Measurements from ENCODE around the gene LSMEM2. TPM values are rescaled to one million over a fixed set of nuclear protein-coding genes. Genes with fewer than 3 reads are reported as not detected.
"Not testable (repeated sequence)": the region's sequence is repeated elsewhere in the genome, so short reads cannot be mapped to it uniquely, and the experiment has no call there.

Gene LSMEM2
- total RNA-seq, 3 donors from 2014 or later (not counting 1 experiment from before 2014, with no cell fraction given): not detected

DNA sequence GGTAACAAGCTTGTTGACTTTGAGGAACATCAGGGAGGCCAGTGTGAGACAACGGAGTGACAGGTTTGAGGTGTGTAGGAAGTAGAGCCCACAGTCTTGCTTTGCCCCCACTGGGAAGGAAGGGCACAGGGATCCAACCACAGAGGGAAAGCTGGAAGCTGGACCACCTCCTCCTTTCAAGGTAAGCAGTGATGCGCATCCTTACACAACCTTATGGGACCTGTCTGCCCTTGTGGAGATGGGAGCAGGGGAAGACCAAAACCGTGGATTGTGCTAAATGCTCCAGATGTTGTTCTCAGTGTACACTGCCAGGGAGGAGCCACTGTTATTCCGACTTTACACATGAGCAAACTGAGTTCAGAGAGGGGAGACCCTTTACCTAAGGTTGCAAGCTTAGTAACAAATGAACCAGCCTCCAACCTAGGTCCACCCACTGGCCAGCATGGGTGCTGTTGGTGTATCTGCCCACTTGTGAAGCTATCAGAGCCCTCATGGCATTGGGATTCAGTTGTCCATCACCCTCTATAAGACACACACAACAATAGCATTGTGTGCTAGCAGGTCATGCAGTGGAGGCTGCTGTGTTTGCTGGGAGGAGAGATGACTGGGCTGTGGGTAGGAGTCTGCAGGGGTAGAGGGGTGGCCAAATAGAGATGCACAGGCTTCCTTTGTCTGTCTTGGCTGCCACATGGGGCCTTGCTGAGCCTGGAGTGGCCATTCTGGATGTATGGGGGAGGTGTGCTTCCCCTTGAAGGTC is 586 bp upstream of the LSMEM2 start:
- no peak overlapping the region for H3K4me3 ChIP-seq (ENCODE audit: low read length)

DNA sequence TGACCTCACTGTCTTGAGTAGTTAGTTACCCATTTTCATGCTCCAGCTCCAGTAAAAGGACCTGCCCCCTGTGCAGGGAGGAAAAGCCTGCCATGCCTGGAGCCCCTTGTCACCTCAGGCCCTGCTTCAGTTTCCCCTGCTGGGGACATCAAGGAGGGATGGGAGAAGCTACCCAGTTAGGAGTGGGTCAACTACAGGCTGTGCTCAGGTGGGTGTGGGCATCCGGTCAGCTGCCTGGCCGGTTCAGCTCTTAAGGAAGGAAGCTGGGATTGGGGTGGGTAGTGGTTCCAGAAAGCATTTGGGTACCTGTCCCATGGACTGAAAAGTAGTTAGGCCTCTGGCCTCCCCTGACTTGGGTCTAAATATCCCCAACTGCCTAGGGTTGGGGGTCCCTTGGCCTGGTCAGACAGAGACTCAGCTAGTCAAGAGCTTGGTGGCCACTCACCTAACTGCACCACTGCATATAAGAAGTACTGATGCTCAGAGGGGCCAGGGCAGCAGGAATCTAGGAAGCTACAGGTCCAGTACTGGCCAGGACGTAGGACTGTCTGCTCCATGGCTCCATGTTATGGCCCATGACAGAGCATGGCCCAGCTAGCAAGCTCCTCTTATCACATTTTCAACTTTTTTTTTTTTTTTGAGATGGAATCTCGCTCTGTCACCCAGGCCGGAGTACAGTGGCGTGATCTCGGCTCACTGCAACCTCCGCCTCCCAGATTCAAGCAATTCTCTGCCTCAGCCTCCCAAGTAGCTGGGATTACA is 549 bp downstream of the LSMEM2 start:
- 91% methylated on average over 7 of the region's 8 CpGs for WGBS (ENCODE audit: insufficient coverage)

More for the DNA sequence above, 586 bp upstream of the LSMEM2 start:
- Histone ChIP-seq H3K27ac (ENCODE audit: low read length) (no peak overlapping the region), H3K27me3 (ENCODE audit: control insufficient read depth, insufficient read depth, low read length) (peaks cover 35% of the 10 kb centered on the region), H3K9me3 (ENCODE audit: control insufficient read depth, insufficient read depth, low read length) (no peaks in the 10 kb centered on the region), H3K36me3 (ENCODE audit: control insufficient read depth, insufficient read depth, low read length) (no peaks in the 10 kb centered on the region), H3K4me1 (ENCODE audit: control insufficient read depth, insufficient read depth, low read length) (peaks cover 27% of the 10 kb centered on the region)
- DNase-seq: no peak
- Mint-ChIP-seq H3K9me3 (no peaks in the 10 kb centered on the region), H3K4me1 (peaks cover 5 to 20% of the 10 kb centered on the region in 2 donors), H3K27me3 (ENCODE audit: low read depth in 2 of 2) (peaks cover 7 to 27% of the 10 kb centered on the region in 2 donors), H3K36me3 (no peaks in the 10 kb centered on the region), H3K27ac (no peak overlapping the region), H3K4me3 (no peak overlapping the region)
- intact Hi-C loops (cut with micrococcal nuclease): no loop called here
- WGBS (ENCODE audit: insufficient coverage): 86% methylated on average over 4 of the region's 4 CpGs
- ATAC-seq: no peak
- TF ChIP-seq, protein P1, sequence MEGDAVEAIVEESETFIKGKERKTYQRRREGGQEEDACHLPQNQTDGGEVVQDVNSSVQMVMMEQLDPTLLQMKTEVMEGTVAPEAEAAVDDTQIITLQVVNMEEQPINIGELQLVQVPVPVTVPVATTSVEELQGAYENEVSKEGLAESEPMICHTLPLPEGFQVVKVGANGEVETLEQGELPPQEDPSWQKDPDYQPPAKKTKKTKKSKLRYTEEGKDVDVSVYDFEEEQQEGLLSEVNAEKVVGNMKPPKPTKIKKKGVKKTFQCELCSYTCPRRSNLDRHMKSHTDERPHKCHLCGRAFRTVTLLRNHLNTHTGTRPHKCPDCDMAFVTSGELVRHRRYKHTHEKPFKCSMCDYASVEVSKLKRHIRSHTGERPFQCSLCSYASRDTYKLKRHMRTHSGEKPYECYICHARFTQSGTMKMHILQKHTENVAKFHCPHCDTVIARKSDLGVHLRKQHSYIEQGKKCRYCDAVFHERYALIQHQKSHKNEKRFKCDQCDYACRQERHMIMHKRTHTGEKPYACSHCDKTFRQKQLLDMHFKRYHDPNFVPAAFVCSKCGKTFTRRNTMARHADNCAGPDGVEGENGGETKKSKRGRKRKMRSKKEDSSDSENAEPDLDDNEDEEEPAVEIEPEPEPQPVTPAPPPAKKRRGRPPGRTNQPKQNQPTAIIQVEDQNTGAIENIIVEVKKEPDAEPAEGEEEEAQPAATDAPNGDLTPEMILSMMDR (IDR thresholded peaks at IDR 0.05): no peak

DNA sequence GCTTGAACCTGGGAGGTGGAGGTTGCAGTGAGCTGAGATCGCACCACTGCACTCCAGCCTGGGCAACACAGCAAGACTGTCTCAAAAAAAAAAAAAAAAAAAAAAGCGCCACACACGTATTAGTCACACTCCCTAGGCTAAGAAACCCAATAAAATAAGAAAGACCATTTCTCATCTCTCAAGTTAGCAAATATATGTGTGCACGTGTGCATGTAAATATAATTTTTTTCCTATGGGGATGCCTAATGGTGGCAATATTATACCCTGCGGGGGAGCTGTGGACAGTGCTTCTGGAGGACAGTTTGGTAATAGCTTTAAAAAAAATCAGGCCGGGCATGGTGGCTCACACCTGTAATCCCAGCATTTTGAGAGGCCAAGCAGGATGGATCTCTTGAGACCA is 5.2 kb downstream of the LSMEM2 start:
- H3K4me3 Mint-ChIP-seq; H3K4me1 Mint-ChIP-seq; H3K27me3 ChIP-seq (ENCODE audit: control insufficient read depth, insufficient read depth, low read length); H3K4me3 ChIP-seq (ENCODE audit: low read length); H3K27ac ChIP-seq (ENCODE audit: low read length); H3K27ac Mint-ChIP-seq; H3K4me1 ChIP-seq (ENCODE audit: control insufficient read depth, insufficient read depth, low read length); H3K36me3 Mint-ChIP-seq; DNase-seq; H3K9me3 Mint-ChIP-seq; intact Hi-C loops (cut with micrococcal nuclease); ATAC-seq; H3K27me3 Mint-ChIP-seq (ENCODE audit: low read depth in 2 of 2); H3K9me3 ChIP-seq (ENCODE audit: control insufficient read depth, insufficient read depth, low read length): not testable (repeated sequence)
- WGBS (ENCODE audit: insufficient coverage): 100% methylated on average over 4 of the region's 6 CpGs
- H3K36me3 ChIP-seq (ENCODE audit: control insufficient read depth, insufficient read depth, low read length): peaks cover 17% of the 10 kb centered on the region

More for the DNA sequence above, 549 bp downstream of the LSMEM2 start:
- H3K4me3 ChIP-seq (ENCODE audit: low read length): no peak overlapping the region
- H3K36me3 Mint-ChIP-seq: no peaks in the 10 kb centered on the region
- peaks cover 24% of the 10 kb centered on the region for H3K27me3 ChIP-seq (ENCODE audit: control insufficient read depth, insufficient read depth, low read length)
- peaks cover 2 to 15% of the 10 kb centered on the region in 2 donors for H3K4me1 Mint-ChIP-seq
- peaks cover 17% of the 10 kb centered on the region for H3K4me1 ChIP-seq (ENCODE audit: control insufficient read depth, insufficient read depth, low read length)
- no peaks in the 10 kb centered on the region for H3K9me3 Mint-ChIP-seq
- TF ChIP-seq, protein P1 (IDR thresholded peaks at IDR 0.05): no peak
- no peaks in the 10 kb centered on the region for H3K9me3 ChIP-seq (ENCODE audit: control insufficient read depth, insufficient read depth, low read length)
- no peak overlapping the region for H3K4me3 Mint-ChIP-seq
- H3K36me3 ChIP-seq (ENCODE audit: control insufficient read depth, insufficient read depth, low read length): no peaks in the 10 kb centered on the region
- no peak for ATAC-seq
- H3K27ac Mint-ChIP-seq: no peak overlapping the region
- peaks cover 3 to 22% of the 10 kb centered on the region in 2 donors for H3K27me3 Mint-ChIP-seq (ENCODE audit: low read depth in 2 of 2)
- intact Hi-C loops (cut with micrococcal nuclease): no loop called here
- H3K27ac ChIP-seq (ENCODE audit: low read length): no peak overlapping the region
- DNase-seq: no peak

All from natural killer cell (primary cell).